ENCODE results near the gene STX16. TPM values are rescaled to one million over a fixed set of nuclear protein-coding genes. Genes with fewer than 3 reads are reported as not detected.
A peak's percentile ranks its signal among the peaks of the same experiment; 100 is the strongest.

The STX16 gene
- total and polyA plus RNA-seq, 2 of the 13 experiments (the other 11 are each of a cell fraction or from before 2014, with no cell fraction given) = 28.0 to 72.7 TPM

- TF ChIP-seq ZNF280D (CRISPR knock-in tag; IDR thresholded peaks at IDR 0.05) = no peak
- no peak for TF ChIP-seq RORA (CRISPR knock-in tag; IDR thresholded peaks at IDR 0.05)
- TF ChIP-seq SOX13 (IDR thresholded peaks at IDR 0.05) = no peak
- TF ChIP-seq SOX13 (CRISPR knock-in tag; conservative IDR thresholded peaks at IDR 0.05 in 1 of 2, IDR thresholded peaks at IDR 0.05 in 1 of 2) = no peak
- peak; percentile 95; the same call in 1 of the 2 replicates for TF ChIP-seq SOX6 (IDR thresholded peaks at IDR 0.05)
- no peak for TF ChIP-seq SOX6 (CRISPR knock-in tag; IDR thresholded peaks at IDR 0.05)
- TF ChIP-seq ZNF205 (CRISPR knock-in tag; IDR thresholded peaks at IDR 0.05) = no peak
- peak; percentile 55; the same call in 1 of the 2 replicates for TF ChIP-seq IKZF1 (IDR thresholded peaks at IDR 0.05)
- no peak for TF ChIP-seq JDP2 (CRISPR knock-in tag; IDR thresholded peaks at IDR 0.05; ENCODE audit: borderline replicate concordance)
- TF ChIP-seq MNT (IDR thresholded peaks at IDR 0.05) = peak; percentile 92
- TF ChIP-seq IRF2 (CRISPR knock-in tag; IDR thresholded peaks at IDR 0.05) = no peak
- TF ChIP-seq ZNF530 (CRISPR knock-in tag; IDR thresholded peaks at IDR 0.05; ENCODE audit: low read depth) = no peak
- no peak for TF ChIP-seq PATZ1 (CRISPR knock-in tag; IDR thresholded peaks at IDR 0.05)
- no peak for TF ChIP-seq PITX1 (CRISPR knock-in tag; IDR thresholded peaks at IDR 0.05)
These were observed 28.2 kb upstream of the STX16 start (continued) for GRCh38 chr20:58622671-58623578.
